Hepatocyte (in vitro differentiated cells): ENCODE data around the gene SNPH.

ENCODE experiments used
- CTCF ChIP-seq: fragments of 200-600 bp; sonication (generic); IDR thresholded peaks from 2 replicates; pipeline ENCODE4 v1.5.1; 2016; ENCODE audit warnings: antibody characterized with exemption, mild to moderate bottlenecking; ENCODE audit not compliant: poor library complexity
- EZH2 ChIP-seq: fragments of 200-600 bp; sonication (generic); IDR thresholded peaks from 2 replicates; pipeline ENCODE4 v1.6.1; 2016; ENCODE audit warnings: antibody characterized with exemption, mild to moderate bottlenecking, borderline replicate concordance
- EZH2phosphoT487 ChIP-seq: fragments of 200-600 bp; sonication (generic); IDR thresholded peaks from one replicate; pipeline ENCODE4 v1.6.1; 2018; ENCODE audit warnings: antibody characterized with exemption, mild to moderate bottlenecking, low read depth, moderate library complexity; ENCODE audit not compliant: unreplicated experiment, severe bottlenecking

GRCh38 chr20:1357921-1358671, 92.0 kb downstream of the SNPH start:
- TF ChIP-seq EZH2 (no peak), CTCF (no peak), EZH2phosphoT487 (no peak)
